A172 (cell line): ENCODE data around the gene PTTG1IP. TPM values are rescaled to one million over a fixed set of nuclear protein-coding genes. Genes with fewer than 3 reads are reported as not detected.

Experiments used
- DNase-seq: peaks from one replicate; pipeline ENCODE4 v3.0.0-alpha.2; 2015; ENCODE audit warnings: low spot score
- total RNA-seq: library from RNA; depleted of rRNA; stranded (reverse); fragments of >200 nt; shearing (Covaris generic); gene quantifications from 2 replicates; pipeline ENCODE4 v1.2.3, GENCODE V29; 2014

Gene PTTG1IP
- total RNA-seq, 1 experiment from 2014 or later, result 637 TPM

GRCh38 chr21:44896561-44897286, 23.2 kb upstream of the PTTG1IP start:
- DNase-seq, result no peak

- no peak for DNase-seq
Observed at GRCh38 chr21:44895859-44896258, 22.4 kb upstream of the PTTG1IP start.

DNA sequence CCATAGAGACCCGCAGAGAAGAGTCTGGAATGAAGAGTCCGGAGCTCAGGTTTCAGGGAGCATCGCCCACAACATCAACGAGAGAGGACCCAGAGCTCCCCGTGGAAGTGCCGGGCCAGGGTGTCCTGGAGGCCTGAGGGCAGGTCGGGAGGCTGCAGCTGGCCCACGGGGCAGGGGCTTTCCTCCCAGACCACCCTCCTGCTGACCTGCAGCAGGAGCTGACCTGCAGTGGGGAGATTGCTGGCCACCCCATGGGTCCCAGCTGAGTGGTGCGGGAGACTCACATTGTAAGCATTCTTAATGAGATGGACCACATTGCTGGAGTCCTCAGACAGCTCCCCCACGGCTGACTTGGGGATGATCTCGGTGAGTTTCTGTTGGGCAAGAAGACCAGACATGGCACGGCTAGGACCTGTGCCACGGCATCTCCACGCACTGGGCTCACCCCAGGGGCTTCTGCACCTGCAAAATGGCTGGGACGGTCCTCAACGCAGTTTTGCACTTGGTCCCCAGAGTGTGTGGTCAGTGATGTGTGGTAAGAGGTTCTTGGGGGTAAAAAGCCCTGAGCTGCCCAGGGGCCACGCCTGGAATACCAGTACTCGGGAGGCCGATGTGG, 21.3 kb upstream of the PTTG1IP start:
- no peak for DNase-seq

GRCh38 chr21:44893948-44894656, 20.6 kb upstream of the PTTG1IP start:
- no peak for DNase-seq

GRCh38 chr21:44893278-44893556, 19.7 kb upstream of the PTTG1IP start:
- no peak for DNase-seq

DNA sequence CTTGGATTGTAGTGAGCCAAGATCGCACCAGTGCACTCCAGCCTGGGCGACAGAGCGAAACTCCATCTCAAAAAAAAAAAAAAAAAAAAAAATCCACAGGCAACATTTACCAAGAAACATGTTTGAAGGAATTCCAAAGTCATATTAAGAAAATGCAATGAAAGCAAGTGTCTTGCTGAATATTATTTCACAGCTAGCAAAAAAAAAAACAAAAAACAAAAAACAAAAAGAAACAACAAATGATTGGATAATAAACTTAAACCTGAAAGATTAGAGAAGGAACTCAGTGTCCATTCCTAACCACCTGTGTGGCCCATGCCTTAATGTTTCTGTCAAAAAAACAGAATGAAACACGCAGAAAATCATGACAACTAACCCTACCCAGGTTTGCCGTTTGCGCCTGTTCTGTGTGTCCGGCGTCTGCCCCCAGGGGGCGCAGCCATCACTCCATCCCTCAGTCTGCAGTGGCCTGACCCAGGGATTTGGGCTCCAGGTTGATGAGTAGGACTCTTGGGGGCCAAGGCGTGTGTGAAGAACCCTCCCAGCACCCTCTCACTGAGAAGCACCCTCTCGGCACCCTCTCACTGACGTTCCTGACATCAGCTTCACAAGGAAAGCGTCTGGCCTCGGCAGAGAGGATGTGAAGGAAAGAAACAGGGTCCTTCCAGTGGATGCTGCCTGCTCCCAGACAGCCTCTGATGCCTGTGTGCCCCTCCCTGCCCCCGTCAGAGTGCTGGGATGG, 19.2 kb upstream of the PTTG1IP start:
- DNase-seq, result peak; percentile 44

DNA sequence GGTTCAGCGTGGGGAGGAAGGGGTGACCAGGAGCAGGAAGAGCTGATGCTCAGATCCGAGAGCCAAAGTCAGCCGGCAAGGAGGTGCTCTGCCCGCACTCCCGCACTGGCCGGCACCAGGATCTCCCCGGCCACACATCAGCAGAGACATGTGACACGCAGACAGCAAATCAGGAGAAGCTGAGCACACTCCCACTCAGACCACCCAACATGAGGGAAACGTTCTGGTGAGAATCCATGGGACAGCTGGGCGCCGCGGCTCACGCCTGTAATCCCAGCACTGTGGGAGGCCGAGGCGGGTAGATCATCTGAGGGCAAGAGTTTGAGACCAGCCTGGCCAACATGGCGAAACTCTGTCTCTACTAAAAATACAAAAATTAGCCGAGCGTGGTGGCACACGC, 18.6 kb upstream of the PTTG1IP start:
- no peak for DNase-seq

- no peak for DNase-seq
Observed at GRCh38 chr21:44891631-44892031, 18.1 kb upstream of the PTTG1IP start.

- DNase-seq, result no peak
Observed at GRCh38 chr21:44890961-44891541, 17.6 kb upstream of the PTTG1IP start.

- DNase-seq, result no peak
Observed at GRCh38 chr21:44890338-44890931, 16.9 kb upstream of the PTTG1IP start.

DNA sequence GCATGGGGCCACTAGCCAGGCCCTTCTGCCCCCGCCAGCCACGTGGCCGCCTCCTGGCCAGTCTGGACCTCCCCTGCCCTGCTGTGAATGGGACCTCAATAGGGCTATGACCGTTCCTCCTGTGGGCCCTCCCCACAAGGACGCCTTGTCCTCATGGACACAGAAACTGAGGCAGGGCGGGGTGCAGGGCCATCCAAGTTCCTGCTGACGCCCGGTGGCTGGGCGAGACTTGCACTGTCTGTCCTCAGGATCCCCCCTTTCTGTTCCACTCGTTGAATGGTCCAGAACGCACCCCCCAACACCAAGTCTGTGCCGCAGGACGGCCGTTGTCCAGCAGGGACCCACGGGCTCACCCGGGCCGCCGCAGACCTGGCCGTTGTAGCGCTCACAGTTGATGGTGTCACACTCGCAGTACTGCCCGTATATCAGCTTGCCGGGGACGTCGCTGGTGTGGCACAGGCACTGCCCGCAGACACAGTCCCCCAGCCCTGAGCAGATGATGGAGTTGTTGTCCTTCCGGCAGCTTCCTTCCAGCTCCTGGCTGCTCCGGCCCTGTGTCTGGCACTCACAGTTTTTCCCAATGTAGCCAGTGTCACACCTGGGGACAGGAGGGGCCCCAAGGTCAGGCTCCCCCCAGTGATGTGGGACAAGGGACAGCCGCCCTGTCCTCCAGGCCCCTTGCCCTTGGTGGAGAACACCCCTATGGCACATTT, 16.3 kb upstream of the PTTG1IP start:
- no peak for DNase-seq

DNA sequence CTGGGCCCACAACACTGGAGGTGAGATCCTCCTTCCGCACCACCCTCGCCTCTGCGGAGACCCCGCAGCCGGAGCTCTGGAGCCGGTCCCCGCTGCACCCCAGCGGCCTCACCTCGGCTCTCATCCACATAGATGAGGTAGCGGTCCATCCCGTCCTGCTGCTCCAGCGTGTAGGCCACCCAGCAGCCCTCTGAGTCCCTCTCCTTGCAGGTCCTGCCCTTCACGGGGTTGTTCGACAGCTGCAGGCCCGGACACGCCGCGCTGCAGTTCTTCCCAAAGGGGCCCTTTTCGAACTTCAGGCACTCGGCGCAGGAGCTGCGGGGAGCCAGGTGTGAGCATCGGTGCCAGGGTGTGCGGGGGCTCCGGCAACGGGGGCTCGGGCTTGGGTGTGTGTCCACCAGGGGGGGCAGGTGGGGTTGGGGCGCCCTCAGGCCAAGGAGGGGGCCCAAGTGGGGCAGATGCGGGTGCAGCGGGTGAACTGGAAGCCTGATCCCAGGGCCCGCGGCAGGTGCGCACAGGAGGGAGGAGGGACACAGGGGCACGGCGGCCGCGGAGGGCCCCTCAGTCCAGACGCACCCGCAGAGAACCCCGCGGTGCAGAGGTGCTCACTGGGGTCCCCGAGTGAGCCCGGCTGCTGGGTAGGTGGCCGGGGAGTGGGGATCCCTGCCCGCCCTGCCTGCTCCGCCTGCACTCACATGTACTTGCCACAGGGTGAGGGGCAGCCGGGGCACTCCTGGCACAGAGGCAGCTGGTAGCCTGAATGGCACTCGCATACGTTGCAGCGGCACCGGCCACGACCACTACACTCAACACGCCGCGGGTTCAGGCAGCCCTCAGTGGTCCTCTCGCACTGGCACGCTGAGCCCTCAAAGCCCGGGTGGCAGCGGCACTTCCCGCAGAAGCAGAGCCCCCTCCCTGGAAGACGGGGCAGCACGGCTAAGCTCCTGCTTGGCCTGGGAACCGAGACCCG, 15.4 kb upstream of the PTTG1IP start:
- DNase-seq, result no peak

DNA sequence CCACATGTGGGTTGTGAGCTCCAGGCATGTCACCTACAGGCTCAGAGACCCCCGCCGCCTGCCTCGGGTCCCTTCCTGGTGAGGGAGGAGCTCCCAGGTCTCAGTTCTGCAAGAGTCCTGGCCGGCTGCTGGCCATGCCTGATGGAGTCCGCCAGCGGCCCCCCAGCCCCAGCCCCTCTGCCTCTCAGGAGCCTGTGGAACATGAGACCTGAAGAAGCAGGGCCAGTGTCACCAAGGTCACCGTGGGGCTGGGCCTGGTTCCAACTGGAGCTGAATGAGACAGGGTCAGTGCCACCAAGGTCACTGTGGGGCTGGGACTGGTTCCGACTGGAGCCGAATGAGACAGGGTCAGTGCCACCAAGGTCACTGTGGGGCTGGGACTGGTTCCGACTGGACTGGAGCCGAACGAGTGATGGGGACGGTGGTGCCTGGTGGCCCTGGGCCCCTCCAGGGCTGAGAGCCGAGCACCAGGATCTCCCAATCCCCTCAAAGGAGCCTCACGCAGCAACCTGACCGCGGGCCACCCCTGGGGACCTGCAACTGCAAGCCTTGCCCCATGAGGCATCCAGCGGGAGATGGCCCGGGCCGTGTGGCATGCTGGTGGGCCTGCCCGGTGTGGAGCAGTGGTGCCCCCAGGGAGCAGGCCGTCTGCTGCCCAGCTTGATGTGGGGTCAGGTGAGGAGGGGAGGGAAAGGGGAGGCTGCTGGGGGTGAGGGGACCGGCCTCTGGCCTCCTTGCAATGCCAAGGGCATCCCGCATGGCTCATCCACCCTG, 14.5 kb upstream of the PTTG1IP start:
- no peak for DNase-seq

GRCh38 chr21:44887126-44887806, 13.8 kb upstream of the PTTG1IP start:
- DNase-seq, result no peak

GRCh38 chr21:44886113-44887075, 12.9 kb upstream of the PTTG1IP start:
- no peak for DNase-seq

GRCh38 chr21:44885615-44886014, 12.1 kb upstream of the PTTG1IP start:
- no peak for DNase-seq

- DNase-seq, result no peak
Observed at GRCh38 chr21:44884097-44884496, 10.6 kb upstream of the PTTG1IP start.
